ENCODE measurements around the gene NDUFAF2. TPM values are rescaled to one million over a fixed set of nuclear protein-coding genes. Genes with fewer than 3 reads are reported as not detected.

The NDUFAF2 gene
- total and polyA plus RNA-seq, 10 of the 15 experiments (the other 5 are each of a cell fraction or from before 2014, with no cell fraction given) = 22.4 to 121 (median 65.3) TPM

DNA sequence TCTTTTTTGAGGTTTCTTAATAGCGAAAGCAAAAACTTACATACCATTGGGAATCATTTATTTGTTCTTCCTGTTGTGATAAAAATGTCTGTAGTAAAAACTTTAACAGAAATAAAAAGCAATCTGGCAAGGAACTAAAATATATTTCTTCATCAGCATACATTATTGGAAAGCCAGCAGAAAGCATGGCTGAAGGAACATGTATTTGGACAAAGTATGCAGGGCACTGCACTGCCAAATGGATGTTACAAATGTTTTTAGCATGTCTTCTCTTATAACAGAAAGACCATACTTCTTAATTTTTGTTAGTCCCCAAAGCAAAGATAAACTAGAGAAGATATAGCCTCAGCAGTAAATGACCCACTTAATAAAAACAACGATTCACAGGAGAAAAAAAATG, 136.7 kb downstream of the NDUFAF2 start:
- H3K36me3 ChIP-seq (ENCODE audit: control insufficient read depth in 2 of 2, insufficient read depth in 2 of 2, low read length in 1 of 2) = no peaks in the 10 kb centered on the region
- H3K4me1 ChIP-seq (ENCODE audit: control insufficient read depth, insufficient read depth, low read length) = no peaks in the 10 kb centered on the region
- no peak overlapping the region for H3K4me2 ChIP-seq (ENCODE audit: control insufficient read depth, insufficient read depth)
- no peaks in the 10 kb centered on the region for H3K79me2 ChIP-seq (ENCODE audit: control insufficient read depth, insufficient read depth, low read length)
- ChIA-PET SMC1A (ENCODE audit: uncharacterized antibody, unreplicated experiment) (no interaction called here), CTCF (no interaction called here), RAD21 (ENCODE audit: unreplicated experiment) (no interaction called here), POLR2A (no interaction called here)
- no TSS peak for BruUV-seq (replicated peaks)
- no peak overlapping the region for H2AFZ ChIP-seq (ENCODE audit: control insufficient read depth, low read depth, low read length)
- DNase-seq (ENCODE audit: low read depth, low spot score) = no peak
- no peak for FAIRE-seq
- in situ Hi-C loops (cut with MboI) (no loop called here), intact Hi-C loops (cut with micrococcal nuclease; ENCODE audit: unreplicated experiment) (no loop called here)
- 94% methylated on average over 2 of the region's 2 CpGs for WGBS (ENCODE audit: insufficient coverage, insufficient replicate concordance, low lambda C conversion rate, missing lambda C conversion rate)
- no peak for ATAC-seq
- no peak overlapping the region for H3K27ac ChIP-seq (ENCODE audit: control insufficient read depth, insufficient read depth)
- no peaks in the 10 kb centered on the region for H4K20me1 ChIP-seq (ENCODE audit: control insufficient read depth, insufficient read depth)
- TF ChIP-seq ATF7 (IDR thresholded peaks at IDR 0.05; ENCODE audit: low read depth) = no peak
- no peak for TF ChIP-seq RBBP5 (conservative IDR thresholded peaks at IDR 0.05)
- TF ChIP-seq POLR2A (IDR thresholded peaks at IDR 0.05; ENCODE audit: low read depth, low read length) = no peak
- TF ChIP-seq MYB (IDR thresholded peaks at IDR 0.05; ENCODE audit: borderline replicate concordance, low read depth, low read length) = no peak
- TF ChIP-seq BMI1 (IDR thresholded peaks at IDR 0.05; ENCODE audit: borderline replicate concordance) = no peak
- TF ChIP-seq ZBED1 (IDR thresholded peaks at IDR 0.05; ENCODE audit: borderline replicate concordance) = no peak
- TF ChIP-seq STAT1 (conservative IDR thresholded peaks at IDR 0.05) = no peak
- TF ChIP-seq TCF7 (IDR thresholded peaks at IDR 0.05; ENCODE audit: borderline replicate concordance) = no peak
- no peak for TF ChIP-seq SMARCA5 (IDR thresholded peaks at IDR 0.05)
- no peak for TF ChIP-seq TARDBP (IDR thresholded peaks at IDR 0.05; ENCODE audit: borderline replicate concordance)
- TF ChIP-seq CHD4 (IDR thresholded peaks at IDR 0.05) = no peak
- TF ChIP-seq SRF (IDR thresholded peaks at IDR 0.05; ENCODE audit: low read depth in 2 of 2, low read length in 2 of 2) = no peak
- TF ChIP-seq MTA2 (IDR thresholded peaks at IDR 0.05; ENCODE audit: low read depth) = no peak
- TF ChIP-seq GABPA (IDR thresholded peaks at IDR 0.05; ENCODE audit: low read depth) = no peak
- TF ChIP-seq NBN (IDR thresholded peaks at IDR 0.05) = no peak
- TF ChIP-seq ZZZ3 (IDR thresholded peaks at IDR 0.05; ENCODE audit: control insufficient read depth, insufficient read length, low read depth) = no peak
- no peak overlapping the region for H3K9ac ChIP-seq (ENCODE audit: control insufficient read depth, insufficient read depth, low read length)
- H3K9me3 ChIP-seq (replicated peaks; ENCODE audit: control insufficient read depth, insufficient read depth, low read length) = no peaks in the 10 kb centered on the region; the same call in 2 of the 3 replicates
- H3K4me3 ChIP-seq = no peak overlapping the region
- no peaks in the 10 kb centered on the region for H3K27me3 ChIP-seq (replicated peaks in 1 of 2; ENCODE audit: control insufficient read depth in 2 of 2, insufficient read depth in 2 of 2, low read length in 1 of 2)
